ENCODE measurements around the gene HNRNPK.

DNA sequence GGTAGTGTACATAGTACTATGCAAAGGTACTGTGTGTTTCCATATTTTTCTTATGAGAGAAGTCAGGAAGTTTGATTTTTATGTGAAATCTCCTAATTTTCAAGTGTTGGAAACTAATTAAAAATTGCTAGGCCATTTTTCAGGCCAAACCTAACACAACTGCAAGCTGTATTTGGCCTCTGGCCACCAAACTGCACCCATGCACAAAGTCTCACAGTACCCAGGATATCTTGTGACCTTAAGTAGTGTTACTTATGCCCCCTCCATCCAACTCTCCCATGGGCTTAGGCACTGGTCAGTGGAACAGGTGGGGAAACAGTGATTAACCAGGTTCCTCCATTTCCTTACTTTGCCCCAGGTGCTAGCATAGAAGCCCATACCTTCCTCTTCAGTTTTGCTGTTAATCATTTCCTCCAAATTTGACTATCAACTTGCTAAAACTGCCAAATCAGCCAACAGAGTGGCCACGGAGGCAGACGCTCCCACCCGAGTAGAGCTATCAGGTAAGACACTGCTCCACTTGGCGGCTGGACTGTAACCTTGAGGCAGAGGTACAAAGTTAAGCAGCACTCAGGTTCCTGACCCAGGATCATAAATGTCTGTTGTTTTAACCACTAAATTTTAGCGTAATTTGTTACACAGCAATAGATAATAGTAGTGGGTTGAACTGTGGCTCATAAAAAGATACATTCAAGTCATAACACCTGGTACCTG, 39.3 kb downstream of the HNRNPK start:
- no peak for TF ChIP-seq SIN3A (IDR thresholded peaks at IDR 0.05; ENCODE audit: borderline replicate concordance, low read depth, low read length)
- TF ChIP-seq, protein P1, sequence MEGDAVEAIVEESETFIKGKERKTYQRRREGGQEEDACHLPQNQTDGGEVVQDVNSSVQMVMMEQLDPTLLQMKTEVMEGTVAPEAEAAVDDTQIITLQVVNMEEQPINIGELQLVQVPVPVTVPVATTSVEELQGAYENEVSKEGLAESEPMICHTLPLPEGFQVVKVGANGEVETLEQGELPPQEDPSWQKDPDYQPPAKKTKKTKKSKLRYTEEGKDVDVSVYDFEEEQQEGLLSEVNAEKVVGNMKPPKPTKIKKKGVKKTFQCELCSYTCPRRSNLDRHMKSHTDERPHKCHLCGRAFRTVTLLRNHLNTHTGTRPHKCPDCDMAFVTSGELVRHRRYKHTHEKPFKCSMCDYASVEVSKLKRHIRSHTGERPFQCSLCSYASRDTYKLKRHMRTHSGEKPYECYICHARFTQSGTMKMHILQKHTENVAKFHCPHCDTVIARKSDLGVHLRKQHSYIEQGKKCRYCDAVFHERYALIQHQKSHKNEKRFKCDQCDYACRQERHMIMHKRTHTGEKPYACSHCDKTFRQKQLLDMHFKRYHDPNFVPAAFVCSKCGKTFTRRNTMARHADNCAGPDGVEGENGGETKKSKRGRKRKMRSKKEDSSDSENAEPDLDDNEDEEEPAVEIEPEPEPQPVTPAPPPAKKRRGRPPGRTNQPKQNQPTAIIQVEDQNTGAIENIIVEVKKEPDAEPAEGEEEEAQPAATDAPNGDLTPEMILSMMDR (IDR thresholded peaks at IDR 0.05): no peak
- TF ChIP-seq, protein P2, sequence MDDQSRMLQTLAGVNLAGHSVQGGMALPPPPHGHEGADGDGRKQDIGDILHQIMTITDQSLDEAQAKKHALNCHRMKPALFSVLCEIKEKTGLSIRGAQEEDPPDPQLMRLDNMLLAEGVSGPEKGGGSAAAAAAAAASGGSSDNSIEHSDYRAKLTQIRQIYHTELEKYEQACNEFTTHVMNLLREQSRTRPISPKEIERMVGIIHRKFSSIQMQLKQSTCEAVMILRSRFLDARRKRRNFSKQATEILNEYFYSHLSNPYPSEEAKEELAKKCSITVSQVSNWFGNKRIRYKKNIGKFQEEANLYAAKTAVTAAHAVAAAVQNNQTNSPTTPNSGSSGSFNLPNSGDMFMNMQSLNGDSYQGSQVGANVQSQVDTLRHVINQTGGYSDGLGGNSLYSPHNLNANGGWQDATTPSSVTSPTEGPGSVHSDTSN (IDR thresholded peaks at IDR 0.05): no peak
- TF ChIP-seq YY1 (IDR thresholded peaks at IDR 0.05; ENCODE audit: low read depth): no peak

All from SK-N-SH (cell line).